ENCODE measurements around the gene COL10A1. TPM values are rescaled to one million over a fixed set of nuclear protein-coding genes. Genes with fewer than 3 reads are reported as not detected.
A peak's percentile ranks its signal among the peaks of the same experiment; 100 is the strongest.

The COL10A1 gene
- total RNA-seq, 1 experiment from 2014 or later, result not detected

GRCh38 chr6:116154887-116155286, 29.0 kb upstream of the COL10A1 start:
- DNase-seq, result no peak
- Mint-ChIP-seq H3K4me3 (ENCODE audit: low read depth, unreplicated experiment) (no peak overlapping the region), H3K9me3 (ENCODE audit: low read depth, unreplicated experiment) (no peaks in the 10 kb centered on the region), H3K27me3 (ENCODE audit: unreplicated experiment) (no peaks in the 10 kb centered on the region), H3K27ac (ENCODE audit: unreplicated experiment) (no peak overlapping the region), H3K4me1 (ENCODE audit: low read depth, unreplicated experiment) (no peaks in the 10 kb centered on the region), H3K36me3 (ENCODE audit: insufficient read depth, unreplicated experiment) (no peaks in the 10 kb centered on the region)
- TF ChIP-seq CTCF (IDR thresholded peaks at IDR 0.05; ENCODE audit: unreplicated experiment), result no peak
- no TSS peak for BruUV-seq (replicated peaks)
- intact Hi-C loops (cut with micrococcal nuclease; ENCODE audit: unreplicated experiment), result no loop called here
- CTCF ChIA-PET, result no interaction called here

GRCh38 chr6:116152620-116153019, 26.7 kb upstream of the COL10A1 start:
- no peak overlapping the region for H3K27ac Mint-ChIP-seq (ENCODE audit: unreplicated experiment)
- TF ChIP-seq CTCF (IDR thresholded peaks at IDR 0.05; ENCODE audit: unreplicated experiment), result no peak
- no peaks in the 10 kb centered on the region for H3K9me3 Mint-ChIP-seq (ENCODE audit: low read depth, unreplicated experiment)
- CTCF ChIA-PET, result no interaction called here
- H3K4me3 Mint-ChIP-seq (ENCODE audit: low read depth, unreplicated experiment), result no peak overlapping the region
- H3K36me3 Mint-ChIP-seq (ENCODE audit: insufficient read depth, unreplicated experiment), result no peaks in the 10 kb centered on the region
- no peaks in the 10 kb centered on the region for H3K4me1 Mint-ChIP-seq (ENCODE audit: low read depth, unreplicated experiment)
- no peak for DNase-seq
- intact Hi-C loops (cut with micrococcal nuclease; ENCODE audit: unreplicated experiment), result no loop called here
- no peaks in the 10 kb centered on the region for H3K27me3 Mint-ChIP-seq (ENCODE audit: unreplicated experiment)
- BruUV-seq (replicated peaks), result no TSS peak

- no peak overlapping the region for H3K27ac Mint-ChIP-seq (ENCODE audit: unreplicated experiment)
- CTCF ChIA-PET, result no interaction called here
- no peaks in the 10 kb centered on the region for H3K27me3 Mint-ChIP-seq (ENCODE audit: unreplicated experiment)
- H3K36me3 Mint-ChIP-seq (ENCODE audit: insufficient read depth, unreplicated experiment), result no peaks in the 10 kb centered on the region
- intact Hi-C loops (cut with micrococcal nuclease; ENCODE audit: unreplicated experiment), result no loop called here
- no TSS peak for BruUV-seq (replicated peaks)
- no peaks in the 10 kb centered on the region for H3K9me3 Mint-ChIP-seq (ENCODE audit: low read depth, unreplicated experiment)
- DNase-seq, result no peak
- TF ChIP-seq CTCF (IDR thresholded peaks at IDR 0.05; ENCODE audit: unreplicated experiment), result no peak
- peaks cover 9% of the 10 kb centered on the region for H3K4me1 Mint-ChIP-seq (ENCODE audit: low read depth, unreplicated experiment)
- H3K4me3 Mint-ChIP-seq (ENCODE audit: low read depth, unreplicated experiment), result no peak overlapping the region
These were observed 20.1 kb upstream of the COL10A1 start for GRCh38 chr6:116145803-116146675.

DNA sequence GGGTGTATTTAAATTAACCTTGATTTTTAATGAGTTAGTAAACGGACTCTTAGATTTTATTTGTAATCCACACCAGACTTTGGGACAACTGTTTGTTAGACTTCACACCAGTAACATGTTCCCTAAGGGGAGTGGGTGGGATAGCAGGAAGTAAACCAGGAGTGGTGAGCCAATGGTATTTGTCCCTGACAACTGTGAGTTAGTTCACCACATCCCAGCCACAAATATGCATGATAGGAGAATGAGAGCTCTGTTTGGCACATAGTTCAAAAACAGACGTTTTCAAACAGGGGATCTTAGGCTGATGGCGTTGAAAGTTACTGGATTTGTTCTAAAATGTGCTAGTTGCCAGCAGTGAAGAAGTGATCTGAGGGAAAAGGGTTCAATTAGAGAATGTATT, 18.7 kb upstream of the COL10A1 start:
- H3K27ac Mint-ChIP-seq (ENCODE audit: unreplicated experiment), result no peak overlapping the region
- CTCF ChIA-PET, result interaction anchor here (1.0 kb wide), 1 partner anchor 66 kb away, joined by 3 read pairs; no protein-coding TSS in a partner anchor

More for the DNA sequence above, 18.7 kb upstream of the COL10A1 start:
- BruUV-seq (replicated peaks), result no TSS peak
- TF ChIP-seq CTCF (IDR thresholded peaks at IDR 0.05; ENCODE audit: unreplicated experiment), result no peak
- Mint-ChIP-seq H3K4me3 (ENCODE audit: low read depth, unreplicated experiment) (no peak overlapping the region), H3K36me3 (ENCODE audit: insufficient read depth, unreplicated experiment) (no peaks in the 10 kb centered on the region), H3K9me3 (ENCODE audit: low read depth, unreplicated experiment) (no peaks in the 10 kb centered on the region), H3K4me1 (ENCODE audit: low read depth, unreplicated experiment) (peaks cover 9% of the 10 kb centered on the region), H3K27me3 (ENCODE audit: unreplicated experiment) (no peaks in the 10 kb centered on the region)
- intact Hi-C loops (cut with micrococcal nuclease; ENCODE audit: unreplicated experiment), result no loop called here
- peak; percentile 28 for DNase-seq
